HCT116 (cell line): Measurements from ENCODE around the gene PRCC. TPM values are rescaled to one million over a fixed set of nuclear protein-coding genes. Genes with fewer than 3 reads are reported as not detected.

Source experiments
- ATAC-seq: fragments of 200-7000 bp; cut with Tn5 transposase; 2 replicates; pipeline ENCODE4 v1.9.1; 2020; ENCODE audit warnings: mild to moderate bottlenecking, moderate library complexity
- BruUV-seq: library from RNA; stranded (reverse); fragments of 400-500 nt; replicated peaks from 2 replicates; lab custom pipeline; 2021; lab: Mats Ljungman, UMichigan
- CTCF ChIA-PET: fragments of 300-600 bp; sonication (Branson Sonifier 250); formaldehyde crosslinking; loops from one replicate; lab custom pipeline; 2021; ENCODE audit warnings: antibody characterized with exemption; lab: Charles Lee
- POLR2A ChIA-PET: fragments of 300-600, 350-600 bp; sonication (Branson Sonifier 250); formaldehyde crosslinking; loops from one replicate; lab custom pipeline; 2021; ENCODE audit warnings: antibody characterized with exemption; lab: Charles Lee
- RAD21 ChIA-PET, 2 experiments: fragments of 300-600 bp; sonication (Branson Sonifier 250); formaldehyde crosslinking; loops; one replicate each; lab custom pipeline; 2023; ENCODE audit warnings: low total read pairs in 2 of 2; ENCODE audit not compliant: uncharacterized antibody in 2 of 2, unreplicated experiment in 2 of 2, low non-redundant PET in 1 of 2; lab: Charles Lee
- DNase-seq: peaks from one replicate; pipeline ENCODE4 v3.0.0-alpha.2; 2010; ENCODE audit warnings: low read depth, low spot score
- H2AFZ ChIP-seq: fragments of 200-600 bp; shearing (Covaris generic), sonication (generic); 2 replicates; pipeline ENCODE4 v1.6.1; 2017; ENCODE audit warnings: low read depth, mixed run types, mixed read lengths, antibody characterized with exemption, low read length; ENCODE audit not compliant: poor library complexity, severe bottlenecking
- H3K27ac ChIP-seq: 2 replicates; pipeline ENCODE4 v1.5.1; 2012; ENCODE audit warnings: low read depth, low read length
- H3K27me3 ChIP-seq: fragments of 200-600 bp; sonication (generic); 2 replicates; pipeline ENCODE4 v1.6.1; 2016; ENCODE audit warnings: mixed run types, low read length, mixed read lengths; ENCODE audit not compliant: insufficient read depth
- H3K36me3 ChIP-seq, 2 experiments: fragments of 200-500 bp in 1 of 2; fragments of 200-600 bp in 1 of 2; sonication (Bioruptor generic) in 1 of 2; sonication (generic) in 1 of 2; 2 replicates each; pipeline versions ENCODE4 v1.5.1 to v1.6.1; 2014 to 2016; ENCODE audit warnings: low read length in 2 of 2, inconsistent platforms in 1 of 2, mixed read lengths in 1 of 2, mixed run types in 1 of 2; ENCODE audit not compliant: insufficient read depth in 2 of 2, control insufficient read depth in 1 of 2
- H3K4me1 ChIP-seq, 2 experiments: fragments of 200-600 bp in 1 of 2; sonication (generic) in 1 of 2; 2 replicates each; pipeline versions ENCODE4 v1.5.1 to v1.6.1; 2012 to 2017; ENCODE audit warnings: low read length in 2 of 2, inconsistent platforms in 1 of 2, mild to moderate bottlenecking in 1 of 2, mixed read lengths in 1 of 2, mixed run types in 1 of 2, moderate library complexity in 1 of 2; ENCODE audit not compliant: insufficient read depth in 2 of 2, control insufficient read depth in 1 of 2
- H3K4me2 ChIP-seq: fragments of 200-600 bp; sonication (generic); 2 replicates; pipeline ENCODE4 v1.6.1; 2017; ENCODE audit warnings: mixed run types, low read length, mixed read lengths
- H3K4me3 ChIP-seq, 2 experiments: fragments of 200-600 bp in 1 of 2; sonication (generic) in 1 of 2; replicated peaks in 1 of 2; 2 replicates each; pipeline ENCODE4 v1.5.1; 2011 to 2016; ENCODE audit warnings: low read length in 2 of 2, control low read depth in 1 of 2, low read depth in 1 of 2, mild to moderate bottlenecking in 1 of 2, mixed read lengths in 1 of 2, mixed run types in 1 of 2
- H3K79me2 ChIP-seq: fragments of 200-600 bp; sonication (generic); 2 replicates; pipeline ENCODE4 v1.6.1; 2017; ENCODE audit warnings: mild to moderate bottlenecking, mixed run types, low read length, moderate library complexity, mixed read lengths; ENCODE audit not compliant: insufficient read depth
- H3K9ac ChIP-seq: fragments of 200-600 bp; sonication (generic); 2 replicates; pipeline ENCODE4 v1.6.1; 2016; ENCODE audit warnings: low read length, mixed read lengths
- H3K9me2 ChIP-seq: fragments of 200-600 bp; sonication (generic), shearing (Covaris generic); 2 replicates; pipeline ENCODE4 v1.6.1; 2017; ENCODE audit warnings: mixed run types, mild to moderate bottlenecking, moderate library complexity; ENCODE audit not compliant: insufficient read depth
- H3K9me3 ChIP-seq, 2 experiments: fragments of 200-500 bp in 1 of 2; fragments of 200-600 bp in 1 of 2; sonication (Bioruptor generic) in 1 of 2; sonication (generic) in 1 of 2; 2 replicates each; pipeline ENCODE4 v1.6.1; 2014 to 2017; ENCODE audit warnings: low read length in 2 of 2, mixed read lengths in 2 of 2, inconsistent platforms in 1 of 2, low read depth in 1 of 2, mild to moderate bottlenecking in 1 of 2, mixed run types in 1 of 2, moderate library complexity in 1 of 2; ENCODE audit not compliant: control insufficient read depth in 1 of 2, insufficient read depth in 1 of 2
- H4K20me1 ChIP-seq: fragments of 200-600 bp; sonication (generic), shearing (Covaris generic); 2 replicates; pipeline ENCODE4 v1.6.1; 2017; ENCODE audit warnings: mixed run types, mild to moderate bottlenecking, moderate library complexity; ENCODE audit not compliant: insufficient read depth
- EZH2 ChIP-seq: fragments of 200-600 bp; sonication (generic); IDR thresholded peaks from 2 replicates; pipeline ENCODE4 v1.6.1; 2017; ENCODE audit warnings: antibody characterized with exemption, mixed run types
- MAX ChIP-seq: IDR thresholded peaks from 2 replicates; pipeline ENCODE4 v1.6.1; 2012
- POLR2AphosphoS5 ChIP-seq: IDR thresholded peaks from 2 replicates; pipeline ENCODE4 v1.6.1; 2011; ENCODE audit warnings: mild to moderate bottlenecking, low read depth, low read length, moderate library complexity
- RAD21 ChIP-seq: IDR thresholded peaks from 2 replicates; pipeline ENCODE4 v1.6.1; 2012; ENCODE audit warnings: low read depth, mild to moderate bottlenecking
- ZFX ChIP-seq: fragments of 450-650 bp; IDR thresholded peaks from 2 replicates; pipeline ENCODE4 v1.6.1; 2017
- ZNF274 ChIP-seq: fragments of 200-500 bp; sonication (Bioruptor generic); IDR thresholded peaks from 2 replicates; pipeline ENCODE4 v1.6.1; 2014; ENCODE audit warnings: mild to moderate bottlenecking, low read depth, low read length, inconsistent platforms
- intact Hi-C: fragments of 100-400 bp; cut with micrococcal nuclease; formaldehyde crosslinking; loops from 2 replicates; pipeline ENCODE4 v1.10.0; 2022
- total RNA-seq: library from RNA; stranded (reverse); gene quantifications from one replicate; pipeline ENCODE4 v1.2.1, GENCODE V29; 2021; ENCODE audit not compliant: unreplicated experiment
- TF ChIP-seq, protein P1 (sequence below): IDR thresholded peaks from 2 replicates; pipeline ENCODE4 v1.6.1; 2012; ENCODE audit warnings: low read depth

The PRCC gene
- total RNA-seq, 1 experiment from 2014 or later: 78.1 TPM

- RAD21 ChIA-PET: no interaction called here
- CTCF ChIA-PET: interaction anchor here (1.1 to 1.3 kb wide), 2 partner anchors 12 to 49 kb away, joined by 4 to 5 read pairs; no protein-coding TSS in a partner anchor
- Histone ChIP-seq H3K4me2 (no peak overlapping the region), H3K4me1 (peaks cover 11 to 16% of the 10 kb centered on the region in 2 experiments), H3K9me2 (no peaks in the 10 kb centered on the region), H3K4me3 (no peak overlapping the region), H3K9ac (no peak overlapping the region), H4K20me1 (no peaks in the 10 kb centered on the region), H3K36me3 (peaks cover 20 to 27% of the 10 kb centered on the region in 2 experiments; a peak in 3 of 4 replicates), H2AFZ (no peak overlapping the region), H3K9me3 (no peaks in the 10 kb centered on the region), H3K27ac (no peak overlapping the region), H3K27me3 (no peaks in the 10 kb centered on the region), H3K79me2 (peaks cover 35% of the 10 kb centered on the region)
- BruUV-seq: no TSS peak
- DNase-seq (no peak), ATAC-seq (no peak)
- no peak for TF ChIP-seq RAD21
- no peak for TF ChIP-seq ZFX
- no peak for TF ChIP-seq POLR2AphosphoS5
- TF ChIP-seq, protein P1, sequence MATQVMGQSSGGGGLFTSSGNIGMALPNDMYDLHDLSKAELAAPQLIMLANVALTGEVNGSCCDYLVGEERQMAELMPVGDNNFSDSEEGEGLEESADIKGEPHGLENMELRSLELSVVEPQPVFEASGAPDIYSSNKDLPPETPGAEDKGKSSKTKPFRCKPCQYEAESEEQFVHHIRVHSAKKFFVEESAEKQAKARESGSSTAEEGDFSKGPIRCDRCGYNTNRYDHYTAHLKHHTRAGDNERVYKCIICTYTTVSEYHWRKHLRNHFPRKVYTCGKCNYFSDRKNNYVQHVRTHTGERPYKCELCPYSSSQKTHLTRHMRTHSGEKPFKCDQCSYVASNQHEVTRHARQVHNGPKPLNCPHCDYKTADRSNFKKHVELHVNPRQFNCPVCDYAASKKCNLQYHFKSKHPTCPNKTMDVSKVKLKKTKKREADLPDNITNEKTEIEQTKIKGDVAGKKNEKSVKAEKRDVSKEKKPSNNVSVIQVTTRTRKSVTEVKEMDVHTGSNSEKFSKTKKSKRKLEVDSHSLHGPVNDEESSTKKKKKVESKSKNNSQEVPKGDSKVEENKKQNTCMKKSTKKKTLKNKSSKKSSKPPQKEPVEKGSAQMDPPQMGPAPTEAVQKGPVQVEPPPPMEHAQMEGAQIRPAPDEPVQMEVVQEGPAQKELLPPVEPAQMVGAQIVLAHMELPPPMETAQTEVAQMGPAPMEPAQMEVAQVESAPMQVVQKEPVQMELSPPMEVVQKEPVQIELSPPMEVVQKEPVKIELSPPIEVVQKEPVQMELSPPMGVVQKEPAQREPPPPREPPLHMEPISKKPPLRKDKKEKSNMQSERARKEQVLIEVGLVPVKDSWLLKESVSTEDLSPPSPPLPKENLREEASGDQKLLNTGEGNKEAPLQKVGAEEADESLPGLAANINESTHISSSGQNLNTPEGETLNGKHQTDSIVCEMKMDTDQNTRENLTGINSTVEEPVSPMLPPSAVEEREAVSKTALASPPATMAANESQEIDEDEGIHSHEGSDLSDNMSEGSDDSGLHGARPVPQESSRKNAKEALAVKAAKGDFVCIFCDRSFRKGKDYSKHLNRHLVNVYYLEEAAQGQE: no peak
- TF ChIP-seq EZH2: no peak
- no peak for TF ChIP-seq MAX
- no peak for TF ChIP-seq ZNF274
- POLR2A ChIA-PET: interaction anchor here (1.2 kb wide), 1 partner anchor 10 kb away, joined by 3 read pairs; the partner anchor contains the start of genes ISG20L2 and METTL25B
- intact Hi-C loops: no loop called here
Measured at GRCh38 chr1:156738916-156739315, 28.4 kb upstream of the PRCC start.
